ENCODE measurements around the gene HHIPL1.

DNA sequence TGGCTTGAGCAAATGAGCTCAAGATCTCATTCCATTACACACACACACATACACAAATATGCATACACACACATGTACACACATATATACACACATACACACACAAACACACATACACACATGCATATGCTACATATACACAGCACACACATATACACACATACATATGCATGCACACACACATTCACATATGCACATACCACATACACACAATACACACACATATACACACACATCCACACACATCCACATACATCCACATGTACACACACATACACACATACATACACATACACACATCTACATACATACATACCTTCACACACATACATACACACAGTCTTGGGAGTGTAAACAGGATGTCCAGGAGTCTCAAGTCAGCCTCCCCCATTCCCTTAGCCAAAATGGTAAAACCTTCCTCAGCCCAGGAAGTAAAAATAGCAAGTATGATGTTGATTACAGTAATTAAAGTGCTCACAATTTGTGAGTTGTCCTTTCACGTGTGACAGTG is 12.8 kb downstream of the HHIPL1 start:
- TF ChIP-seq, protein P1, sequence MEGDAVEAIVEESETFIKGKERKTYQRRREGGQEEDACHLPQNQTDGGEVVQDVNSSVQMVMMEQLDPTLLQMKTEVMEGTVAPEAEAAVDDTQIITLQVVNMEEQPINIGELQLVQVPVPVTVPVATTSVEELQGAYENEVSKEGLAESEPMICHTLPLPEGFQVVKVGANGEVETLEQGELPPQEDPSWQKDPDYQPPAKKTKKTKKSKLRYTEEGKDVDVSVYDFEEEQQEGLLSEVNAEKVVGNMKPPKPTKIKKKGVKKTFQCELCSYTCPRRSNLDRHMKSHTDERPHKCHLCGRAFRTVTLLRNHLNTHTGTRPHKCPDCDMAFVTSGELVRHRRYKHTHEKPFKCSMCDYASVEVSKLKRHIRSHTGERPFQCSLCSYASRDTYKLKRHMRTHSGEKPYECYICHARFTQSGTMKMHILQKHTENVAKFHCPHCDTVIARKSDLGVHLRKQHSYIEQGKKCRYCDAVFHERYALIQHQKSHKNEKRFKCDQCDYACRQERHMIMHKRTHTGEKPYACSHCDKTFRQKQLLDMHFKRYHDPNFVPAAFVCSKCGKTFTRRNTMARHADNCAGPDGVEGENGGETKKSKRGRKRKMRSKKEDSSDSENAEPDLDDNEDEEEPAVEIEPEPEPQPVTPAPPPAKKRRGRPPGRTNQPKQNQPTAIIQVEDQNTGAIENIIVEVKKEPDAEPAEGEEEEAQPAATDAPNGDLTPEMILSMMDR (conservative IDR thresholded peaks at IDR 0.05; ENCODE audit: low read length) = no peak
- TF ChIP-seq EZH2phosphoT487 (IDR thresholded peaks at IDR 0.05; ENCODE audit: borderline replicate concordance, low read depth, low read length) = no peak
